HEK293T (cell line): ENCODE measurements around the gene INS.

Experiments used
- ARNT ChIP-seq: fragments of 450-650 bp; IDR thresholded peaks from 2 replicates; pipeline ENCODE4 v1.6.1; 2017; ENCODE audit warnings: mild to moderate bottlenecking
- ELF4 ChIP-seq: fragments of 450-650 bp; IDR thresholded peaks from 2 replicates; pipeline ENCODE4 v1.6.1; 2017; ENCODE audit warnings: antibody characterized with exemption
- LEF1 ChIP-seq: fragments of 450-650 bp; IDR thresholded peaks from 2 replicates; pipeline ENCODE4 v1.6.1; 2017; ENCODE audit warnings: mild to moderate bottlenecking, borderline replicate concordance
- NFRKB ChIP-seq: fragments of 450-650 bp; IDR thresholded peaks from 2 replicates; pipeline ENCODE4 v1.6.1; 2016; ENCODE audit warnings: mild to moderate bottlenecking, moderate library complexity
- PKNOX1 ChIP-seq: fragments of 450-650 bp; IDR thresholded peaks from 2 replicates; pipeline ENCODE4 v1.6.1; 2016
- SP1 ChIP-seq: fragments of 450-650 bp; IDR thresholded peaks from 2 replicates; pipeline ENCODE4 v1.6.1; 2017
- SUZ12 ChIP-seq: fragments of 450-650 bp; IDR thresholded peaks from 2 replicates; pipeline ENCODE4 v1.6.1; 2016; ENCODE audit warnings: mild to moderate bottlenecking
- ZNF384 ChIP-seq: fragments of 450-650 bp; IDR thresholded peaks from 2 replicates; pipeline ENCODE4 v1.6.1; 2016

- TF ChIP-seq SUZ12 (no peak), ELF4 (no peak), ZNF384 (no peak), ARNT (no peak), NFRKB (no peak), LEF1 (no peak), SP1 (no peak), PKNOX1 (no peak)
Observed at GRCh38 chr11:2172676-2173075, 11.7 kb upstream of the INS start.
